Stimulated activated CD8-positive, alpha-beta memory T cell treated with anti-CD3 and anti-CD28 coated beads, Interleukin-15, amount 100 ng/mL, for 1 hour (primary cell): ENCODE results near the gene MMP11.

Experiments
- DNase-seq: peaks from one replicate; pipeline ENCODE4 v3.0.0-alpha.2; 2020; ENCODE audit warnings: low read depth

The MMP11 gene

GRCh38 chr22:23759566-23759965, 13.1 kb upstream of the MMP11 start:
- no peak for DNase-seq

- no peak for DNase-seq
These were observed 12.6 kb upstream of the MMP11 start for GRCh38 chr22:23760056-23760455.

GRCh38 chr22:23762842-23763578, 9.6 kb upstream of the MMP11 start, which contains the start of gene C22orf15:
Gene C22orf15, plus strand, starts transcription at chr22:23762990. Its CDS starts 317 bp downstream, at chr22:23763307.
- DNase-seq, result no peak

DNA sequence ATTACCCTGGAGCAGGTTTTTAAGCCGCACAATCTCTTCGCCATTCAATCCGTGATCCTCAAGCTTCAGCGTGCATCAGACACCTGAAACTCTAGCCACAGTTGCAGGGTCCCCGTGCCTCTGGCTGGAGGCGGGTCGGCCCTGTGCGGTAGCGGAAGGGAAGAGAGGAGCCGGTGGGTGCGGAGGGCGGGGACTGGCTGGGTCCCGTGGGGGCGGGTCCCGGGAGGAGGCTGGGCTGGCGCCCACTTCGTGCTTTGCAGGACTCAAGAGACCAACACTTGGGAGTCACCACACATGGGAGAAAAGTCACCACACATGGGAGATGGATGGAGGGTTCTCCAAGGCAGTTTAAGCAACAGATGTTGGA, 9.1 kb upstream of the MMP11 start:
- no peak for DNase-seq

DNA sequence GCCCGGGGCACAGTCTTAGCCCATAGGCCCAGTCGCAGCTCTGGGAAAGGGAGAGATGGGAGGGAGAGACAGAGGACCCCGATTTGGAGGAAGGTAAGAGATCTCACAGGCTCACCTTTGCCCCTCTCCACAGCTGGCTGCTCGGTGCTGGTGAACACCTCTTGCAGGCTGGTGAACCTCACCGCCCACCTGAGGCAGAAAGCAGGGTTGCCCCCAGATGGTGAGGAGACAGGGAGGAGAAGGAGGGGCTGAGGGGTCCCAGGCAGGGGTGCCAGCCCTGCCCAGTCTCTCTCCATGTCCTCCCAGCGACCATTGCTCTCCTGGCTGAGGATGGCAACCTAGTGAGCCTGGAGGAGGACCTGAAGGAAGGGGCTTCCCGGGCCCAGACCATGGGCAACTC, 8.7 kb upstream of the MMP11 start:
- DNase-seq, result no peak

GRCh38 chr22:23764899-23765881, 7.5 kb upstream of the MMP11 start:
- DNase-seq, result no peak

DNA sequence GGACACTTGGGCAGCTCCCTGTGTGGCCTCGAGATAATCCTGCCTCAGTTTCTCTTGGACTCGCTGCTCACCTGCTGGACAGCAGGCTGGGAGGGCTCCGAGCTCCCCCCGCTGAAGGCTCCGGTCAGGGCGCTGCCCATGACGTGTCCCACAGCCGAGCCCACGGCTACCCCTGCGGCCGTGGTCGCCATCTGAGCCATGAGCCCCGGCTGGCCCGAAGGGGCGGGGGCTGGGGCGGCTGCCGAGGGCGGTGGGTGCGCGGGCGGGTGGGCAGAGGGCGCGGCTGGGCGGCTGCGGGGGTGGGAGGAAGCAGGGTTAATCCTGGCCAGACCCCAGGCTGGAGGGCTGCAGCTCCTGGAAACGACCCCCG, 5.4 kb upstream of the MMP11 start:
- no peak for DNase-seq

- peak; percentile 48 for DNase-seq
These were observed 4.7 kb upstream of the MMP11 start, which contains the start of gene CHCHD10 for GRCh38 chr22:23767673-23768548. Gene CHCHD10, minus strand, starts transcription at chr22:23767972. Its CDS starts 98 bp downstream, at chr22:23767874.

DNA sequence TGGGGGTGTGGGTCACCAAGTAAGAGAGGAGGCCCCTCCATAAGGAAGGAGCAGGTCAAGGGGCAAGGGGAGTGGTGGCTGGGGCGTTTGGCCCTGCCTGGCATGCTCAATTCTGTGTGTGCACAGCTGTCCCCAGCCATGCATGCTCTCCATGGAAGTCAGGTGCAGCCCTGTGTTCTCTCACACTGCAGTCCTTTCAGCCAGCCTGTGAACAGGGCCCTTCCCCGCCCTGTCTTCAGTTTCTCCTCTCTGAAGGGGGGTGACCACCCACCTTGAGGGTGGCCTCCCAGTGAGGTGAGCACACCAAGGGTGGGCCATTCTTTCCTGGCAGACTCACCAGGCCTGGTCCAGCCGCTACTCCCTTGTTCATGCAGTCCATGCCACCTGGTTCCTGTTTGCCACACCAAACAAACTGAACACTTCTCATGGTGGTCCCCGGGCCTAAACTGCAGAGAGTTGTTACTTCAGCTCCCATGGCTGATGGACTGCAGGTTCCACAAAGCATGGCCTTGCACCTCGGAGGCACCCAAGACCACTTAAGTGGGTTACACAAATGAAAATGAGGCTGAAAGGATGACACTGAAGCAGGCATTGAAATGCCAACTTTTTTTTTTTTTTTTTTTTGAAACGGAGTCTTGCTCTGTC, 3.2 kb upstream of the MMP11 start:
- DNase-seq, result no peak

- DNase-seq, result no peak
These were observed 367 bp upstream of the MMP11 start for GRCh38 chr22:23772315-23772648.

GRCh38 chr22:23773483-23774113, 949 bp downstream of the MMP11 start:
- DNase-seq, result no peak

- no peak for DNase-seq
These were observed 1.7 kb downstream of the MMP11 start for GRCh38 chr22:23774114-23774921.

- no peak for DNase-seq
These were observed 2.3 kb downstream of the MMP11 start for GRCh38 chr22:23774922-23775436.

- DNase-seq, result no peak
These were observed 3.2 kb downstream of the MMP11 start for GRCh38 chr22:23775779-23776375.

GRCh38 chr22:23777776-23778576, 5.3 kb downstream of the MMP11 start:
- no peak for DNase-seq

- DNase-seq, result no peak
These were observed 5.9 kb downstream of the MMP11 start for GRCh38 chr22:23778577-23778900.

DNA sequence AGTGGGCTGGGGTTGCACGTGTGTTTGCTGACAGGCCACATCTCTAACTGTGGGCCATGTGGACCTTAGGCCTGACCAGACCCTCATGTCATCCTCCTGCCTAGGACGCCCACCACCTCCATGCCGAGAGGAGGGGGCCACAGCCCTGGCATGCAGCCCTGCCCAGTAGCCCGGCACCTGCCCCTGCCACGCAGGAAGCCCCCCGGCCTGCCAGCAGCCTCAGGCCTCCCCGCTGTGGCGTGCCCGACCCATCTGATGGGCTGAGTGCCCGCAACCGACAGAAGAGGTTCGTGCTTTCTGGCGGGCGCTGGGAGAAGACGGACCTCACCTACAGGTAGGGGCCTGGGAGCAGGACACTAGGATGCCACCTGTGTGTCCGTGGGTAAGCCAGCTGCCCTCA, 6.4 kb downstream of the MMP11 start:
- no peak for DNase-seq

DNA sequence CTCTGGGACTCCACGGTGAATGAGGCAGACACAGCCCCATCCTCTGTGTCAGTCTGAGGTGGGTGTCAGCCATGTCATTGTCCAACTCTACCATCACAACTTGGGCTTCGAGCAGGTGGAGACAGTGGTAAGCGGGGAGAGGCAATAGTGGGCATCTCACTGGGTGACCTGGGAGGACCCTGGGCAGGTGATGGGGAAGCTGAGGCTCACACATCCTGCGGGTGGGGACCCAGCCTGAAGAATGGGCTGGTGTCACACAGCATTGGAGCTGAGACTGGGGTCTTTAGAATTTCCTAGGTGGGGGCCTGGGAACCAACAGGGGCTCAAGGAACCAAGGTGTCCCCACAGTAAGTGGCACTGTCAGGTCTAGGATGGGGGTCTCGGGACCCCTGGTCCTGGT, 7.1 kb downstream of the MMP11 start:
- DNase-seq, result no peak

GRCh38 chr22:23780146-23780748, 7.6 kb downstream of the MMP11 start:
- DNase-seq, result no peak
